K562 (cell line): Measurements from ENCODE around the gene CAMK1D. TPM values are rescaled to one million over a fixed set of nuclear protein-coding genes. Genes with fewer than 3 reads are reported as not detected.
A peak's percentile ranks its signal among the peaks of the same experiment; 100 is the strongest.
"Not testable (repeated sequence)": the region's sequence is repeated elsewhere in the genome, so short reads cannot be mapped to it uniquely, and the experiment has no call there.

ENCODE experiments used
- ATAC-seq: fragments of 200-7000 bp; cut with Tn5 transposase; 3 replicates; pipeline ENCODE4 v1.9.1; 2020; ENCODE audit warnings: moderate library complexity
- BruUV-seq: library from RNA; stranded (reverse); fragments of 400-500 nt; replicated peaks from 2 replicates; lab custom pipeline; 2021; lab: Mats Ljungman, UMichigan
- CTCF ChIA-PET: fragments of 300-600 bp; formaldehyde crosslinking; extraction: SDS; loops from one replicate; lab custom pipeline; 2021; ENCODE audit warnings: low intra/inter-chr PET ratio; lab: Yijun Ruan, JAX
- POLR2A ChIA-PET: fragments of 300-600, 350-650 bp; sonication (Branson Sonifier 250); formaldehyde crosslinking; extraction: SDS; loops from one replicate; lab custom pipeline; 2021; ENCODE audit warnings: antibody characterized with exemption, inconsistent platforms; lab: Yijun Ruan, JAX
- DNase-seq, 4 experiments: peaks; one replicate each; pipeline versions ENCODE4 v3.0.0 to v3.0.0-alpha.2; 2011 to 2018; ENCODE audit warnings: low spot score in 3 of 4, mixed read lengths in 3 of 4; ENCODE audit errors: extremely low read depth in 1 of 4
- FAIRE-seq: peaks from 2 replicates; lab custom pipeline; 2011; peaks lifted over from hg19 to GRCh38; lab: Jason Lieb, UNC
- H2AFZ ChIP-seq: 2 replicates; pipeline ENCODE4 v1.6.0; 2011; ENCODE audit warnings: low read depth, low read length, control low read depth, inconsistent platforms
- H3K27ac ChIP-seq: fragments of 200-600 bp; 3 replicates; pipeline ENCODE4 v1.8.0; 2011; ENCODE audit warnings: low read depth, mild to moderate bottlenecking, control low read depth, inconsistent platforms, low read length, moderate library complexity, mixed read lengths; ENCODE audit errors: extremely low read depth
- H3K27me3 ChIP-seq, 2 experiments: fragments of 300-600 bp in 1 of 2; 2 replicates in 1 of 2; 3 replicates in 1 of 2; pipeline versions ENCODE4 v1.6.0 to v1.8.0; 2011; ENCODE audit warnings: inconsistent platforms in 2 of 2, low read length in 2 of 2, mild to moderate bottlenecking in 1 of 2, mixed read lengths in 1 of 2, moderate library complexity in 1 of 2; ENCODE audit not compliant: control insufficient read depth in 2 of 2, insufficient read depth in 2 of 2
- H3K36me3 ChIP-seq: fragments of 300-600 bp; 3 replicates; pipeline ENCODE4 v1.8.0; 2011; ENCODE audit warnings: mild to moderate bottlenecking, low read length, inconsistent platforms; ENCODE audit not compliant: control insufficient read depth, insufficient read depth
- H3K4me1 ChIP-seq, 2 experiments: fragments of 200-600 bp in 1 of 2; replicated peaks in 1 of 2; 2 replicates in 1 of 2; 3 replicates in 1 of 2; pipeline versions ENCODE4 v1.5.1 to v1.8.0; 2011; ENCODE audit warnings: inconsistent platforms in 2 of 2, low read length in 2 of 2, mild to moderate bottlenecking in 1 of 2, mixed read lengths in 1 of 2, moderate library complexity in 1 of 2; ENCODE audit not compliant: control insufficient read depth in 2 of 2, insufficient read depth in 2 of 2
- H3K4me2 ChIP-seq: 2 replicates; pipeline ENCODE4 v1.6.1; 2011; ENCODE audit warnings: low read length, control low read depth, inconsistent platforms, mixed read lengths; ENCODE audit not compliant: insufficient read depth
- H3K4me3 ChIP-seq: fragments of 200-600 bp; sonication (generic), shearing (Covaris generic); 2 replicates; pipeline ENCODE4 v1.5.1; 2016; ENCODE audit warnings: control low read depth, inconsistent platforms
- H3K79me2 ChIP-seq: fragments of 200-600 bp; 3 replicates; pipeline ENCODE4 v1.8.0; 2011; ENCODE audit warnings: low read length, inconsistent platforms; ENCODE audit not compliant: control insufficient read depth, insufficient read depth
- H3K9ac ChIP-seq, 2 experiments: 2 replicates each; pipeline versions ENCODE4 v1.6.0 to v1.6.1; 2011; ENCODE audit warnings: low read depth in 2 of 2, low read length in 2 of 2, control low read depth in 1 of 2, inconsistent platforms in 1 of 2, mild to moderate bottlenecking in 1 of 2, mixed read lengths in 1 of 2; ENCODE audit not compliant: insufficient read depth in 1 of 2
- H3K9me1 ChIP-seq: one replicate; pipeline ENCODE4 v1.6.0; 2011; ENCODE audit warnings: inconsistent platforms, mild to moderate bottlenecking, low read length, moderate library complexity; ENCODE audit not compliant: control insufficient read depth, insufficient read depth
- H3K9me3 ChIP-seq: replicated peaks from 2 replicates; pipeline ENCODE4 v1.5.1; 2011; ENCODE audit warnings: low read depth, low read length, inconsistent platforms; ENCODE audit not compliant: control insufficient read depth, insufficient read depth
- H4K20me1 ChIP-seq: replicated peaks from 2 replicates; pipeline ENCODE4 v1.6.1; 2011; ENCODE audit warnings: low read length, inconsistent platforms, mixed read lengths; ENCODE audit not compliant: control insufficient read depth, insufficient read depth
- ARID1B ChIP-seq: fragments of 450-650 bp; IDR thresholded peaks from 2 replicates; pipeline ENCODE4 v1.6.1; 2016; ENCODE audit warnings: antibody characterized with exemption, mild to moderate bottlenecking, inconsistent platforms
- C11orf30 ChIP-seq: fragments of 450-650 bp; IDR thresholded peaks from 2 replicates; pipeline ENCODE4 v1.6.1; 2016; ENCODE audit warnings: low read depth, mild to moderate bottlenecking
- DPF2 ChIP-seq: fragments of 450-650 bp; IDR thresholded peaks from 2 replicates; pipeline ENCODE4 v1.6.1; 2016
- FOSL1 ChIP-seq: fragments of 200-800 bp; sonication (Bioruptor generic); conservative IDR thresholded peaks from 2 replicates; pipeline ENCODE4 v1.6.1; 2016; ENCODE audit warnings: missing genetic modification characterization, missing compliant biosample characterization
- whole genome bisulfite sequencing: fragments of 100-300 bp; shearing (Covaris generic); methylation state at CpG from one replicate; pipeline ENCODE4 v1.1.6; 2016; ENCODE audit warnings: low coverage, mixed read lengths; ENCODE audit not compliant: insufficient coverage; ENCODE audit errors: missing lambda C conversion rate; 5-methylcytosine and 5-hydroxymethylcytosine counted together
- in situ Hi-C: fragments of 300-500 bp; cut with MboI; formaldehyde crosslinking; loops from 4 replicates; pipeline ENCODE4 v1.15.0; 2018; ENCODE audit warnings: inconsistent platforms, mixed read lengths
- intact Hi-C: fragments of 100-400 bp; cut with micrococcal nuclease; formaldehyde crosslinking; loops from 2 replicates; pipeline ENCODE4 v1.14.2; 2022
- polyA plus RNA-seq, 8 experiments: library from polyadenylated mRNA; depleted of rRNA in 4 of 8; stranded (reverse) in 5 of 8; unstranded in 3 of 8; fragments of >200 nt; fragmentation: Nextera tagmentation in 2 of 8; fragmentation: Illumina TruSeq in 1 of 8; extraction: Ambion mirVana in 2 of 8; extraction: Trizol in 1 of 8; gene quantifications; 2 replicates each; pipeline versions ENCODE4 v1.2.1 to v1.2.3, GENCODE V29; 2011 to 2014; ENCODE audit warnings: inconsistent platforms in 1 of 8, missing spikeins in 1 of 8
- total RNA-seq, 7 experiments: library from RNA; depleted of rRNA in 6 of 7; stranded (reverse); fragments of >200 nt in 6 of 7; fragmentation: Illumina TruSeq in 2 of 7; extraction: Trizol in 2 of 7; gene quantifications; 2 replicates each; pipeline versions ENCODE4 v1.2.1 to v1.2.3, GENCODE V29; 2011 to 2021; ENCODE audit warnings: low replicate concordance in 1 of 7
- TF ChIP-seq, protein P1 (sequence below), 2 experiments: fragments of 450-650 bp in 1 of 2; sonication (generic) in 1 of 2; formaldehyde crosslinking in 1 of 2; IDR thresholded peaks in 1 of 2; conservative IDR thresholded peaks in 1 of 2; 2 replicates each; pipeline versions ENCODE4 v1.6.1 to v1.8.1; 2016 to 2023; ENCODE audit warnings: mild to moderate bottlenecking in 2 of 2, moderate library complexity in 2 of 2, inconsistent platforms in 1 of 2, missing genetic modification reagents in 1 of 2

Gene CAMK1D
- total and polyA plus RNA-seq, 9 of the 15 experiments (the other 6 are each of a cell fraction or from before 2014, with no cell fraction given) = 0.12 to 0.24 (median 0.20) TPM; not detected in 5

DNA sequence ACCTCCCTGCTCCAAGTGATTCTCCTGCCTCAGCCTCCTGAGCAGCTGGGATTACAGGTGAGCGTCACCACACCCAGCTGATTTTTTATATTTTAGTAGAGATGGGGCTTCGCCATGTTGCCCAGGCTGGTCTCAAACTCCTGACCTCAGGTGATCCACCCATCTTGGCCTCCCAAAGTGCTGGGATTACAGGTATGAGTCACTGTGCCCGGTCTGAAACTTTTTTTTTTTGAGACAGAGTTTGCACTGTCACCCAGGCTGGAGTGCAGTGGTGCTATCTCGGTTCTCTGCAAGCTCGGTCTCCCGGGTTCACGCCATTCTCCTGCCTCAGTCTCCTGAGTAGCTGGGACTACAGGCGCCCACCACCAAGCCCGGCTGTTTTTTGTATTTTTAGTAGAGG is 21.0 kb upstream of the CAMK1D start:
- intact Hi-C loops = loop anchor here (5.0 kb wide), 1 partner anchor 384 kb away; no protein-coding TSS in a partner anchor
- 3% methylated on average over 6 of the region's 9 CpGs for WGBS
- H4K20me1 ChIP-seq, H3K4me2 ChIP-seq, DNase-seq, H3K79me2 ChIP-seq, H3K4me1 ChIP-seq, H3K4me3 ChIP-seq, H3K27ac ChIP-seq: not testable (repeated sequence)
- peak; percentile 47; the same call in 1 of the 3 replicates for ATAC-seq
- TF ChIP-seq FOSL1 (tag) (peak; percentile 34; the same call in 1 of the 2 replicates), ARID1B (0 out of 2 replicates have a peak, but pooled peaks have one; percentile 8), DPF2 (0 out of 2 replicates have a peak, but pooled peaks have one; percentile 35), C11orf30 (0 out of 2 replicates have a peak, but pooled peaks have one; percentile 15)
- TF ChIP-seq, protein P1, sequence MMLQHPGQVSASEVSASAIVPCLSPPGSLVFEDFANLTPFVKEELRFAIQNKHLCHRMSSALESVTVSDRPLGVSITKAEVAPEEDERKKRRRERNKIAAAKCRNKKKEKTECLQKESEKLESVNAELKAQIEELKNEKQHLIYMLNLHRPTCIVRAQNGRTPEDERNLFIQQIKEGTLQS (IDR thresholded peaks at IDR 0.05) = peak; percentile 57
- TF ChIP-seq, protein P1 (CRISPR knock-in tag; conservative IDR thresholded peaks at IDR 0.05) = not testable (repeated sequence)
- TF ChIP-seq, all 486 proteins: peak for 5; not testable (repeated sequence) for 481
- BruUV-seq, FAIRE-seq, H3K36me3 ChIP-seq, H3K9me1 ChIP-seq, H3K9me3 ChIP-seq, POLR2A ChIA-PET, H3K9ac ChIP-seq, in situ Hi-C loops, CTCF ChIA-PET, H2AFZ ChIP-seq: not testable (repeated sequence)
- H3K27me3 ChIP-seq = peaks cover 6 to 21% of the 10 kb centered on the region in 2 experiments
